ENCODE data around the gene RPN2.
A peak's percentile ranks its signal among the peaks of the same experiment; 100 is the strongest.
"Not testable (repeated sequence)": the region's sequence is repeated elsewhere in the genome, so short reads cannot be mapped to it uniquely, and the experiment has no call there.

RPN2 gene

GRCh38 chr20:37178839-37179682, at the start of gene RPN2, which contains the start of gene MROH8:
TSS of gene RPN2 (plus strand) at chr20:37179330. CDS start at chr20:37179357, 27 bp downstream.
TSS of gene MROH8 (minus strand) at chr20:37179548.
- peak; percentile 97 for DNase-seq

GRCh38 chr20:37131486-37131885, 47.6 kb upstream of the RPN2 start:
- no peak for DNase-seq

GRCh38 chr20:37133952-37134351, 45.2 kb upstream of the RPN2 start:
- DNase-seq, result no peak

DNA sequence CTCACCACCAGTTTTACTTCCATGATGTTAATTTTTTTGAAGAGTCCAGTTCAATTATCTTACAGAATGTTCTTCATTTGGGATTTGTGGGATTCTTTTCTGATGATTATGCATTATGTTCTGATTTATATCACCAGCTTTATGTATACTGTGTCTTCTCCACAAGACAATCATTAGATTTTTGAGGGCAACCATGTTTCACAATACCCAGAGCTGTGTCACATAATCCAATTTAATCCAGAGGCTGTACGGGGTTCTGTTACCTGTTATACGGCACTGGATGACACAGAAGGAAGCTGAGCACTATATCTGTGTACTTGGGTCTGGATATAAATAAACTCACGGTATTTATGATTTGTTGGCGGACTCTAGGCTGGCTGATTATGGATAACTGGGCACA, 41.6 kb upstream of the RPN2 start:
- no peak for DNase-seq

DNA sequence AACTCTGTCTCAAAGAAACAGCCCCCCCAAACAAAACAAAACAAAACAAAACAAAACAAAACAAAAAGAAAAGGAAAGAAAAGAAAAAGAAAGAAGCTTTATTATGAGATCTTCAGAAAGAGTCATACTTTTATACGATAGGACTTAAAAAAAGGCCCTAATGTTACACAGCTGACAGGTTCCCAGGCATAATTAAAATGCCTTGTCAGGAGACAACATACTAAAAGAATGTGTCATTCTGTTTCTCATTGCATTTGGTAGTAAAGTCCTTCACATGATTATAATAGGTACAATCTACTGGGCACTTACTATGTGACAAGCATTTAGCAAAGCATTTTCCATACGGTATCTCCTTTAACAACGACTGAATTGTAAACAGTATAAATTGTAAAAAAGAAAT, 36.4 kb upstream of the RPN2 start:
- DNase-seq, result no peak

GRCh38 chr20:37144856-37145404, 34.2 kb upstream of the RPN2 start:
- no peak for DNase-seq

GRCh38 chr20:37147250-37147649, 31.9 kb upstream of the RPN2 start:
- no peak for DNase-seq

- not testable (repeated sequence) for DNase-seq
These were observed 28.3 kb upstream of the RPN2 start for GRCh38 chr20:37150864-37151263.

DNA sequence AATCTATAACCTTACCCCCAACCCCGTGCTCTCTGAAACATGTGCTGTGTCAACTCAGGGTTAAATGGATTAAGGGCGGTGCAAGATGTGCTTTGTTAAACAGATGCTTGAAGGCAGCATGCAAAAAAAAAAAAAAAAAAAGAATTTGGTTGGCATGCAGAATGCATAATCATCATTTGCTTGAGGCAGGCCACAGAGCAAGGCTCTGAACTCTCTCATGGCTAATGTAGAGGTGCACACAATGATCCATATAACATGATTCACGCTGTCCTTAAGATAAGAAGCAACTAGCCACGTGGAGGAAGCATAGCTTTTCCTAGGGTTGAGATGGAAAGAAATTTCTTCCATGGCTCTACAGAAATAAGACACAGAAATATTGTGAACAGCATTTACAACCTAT, 27.6 kb upstream of the RPN2 start:
- no peak for DNase-seq

- no peak for DNase-seq
These were observed 26.8 kb upstream of the RPN2 start for GRCh38 chr20:37152284-37152683.

GRCh38 chr20:37154684-37155298, 24.3 kb upstream of the RPN2 start:
- DNase-seq, result no peak

DNA sequence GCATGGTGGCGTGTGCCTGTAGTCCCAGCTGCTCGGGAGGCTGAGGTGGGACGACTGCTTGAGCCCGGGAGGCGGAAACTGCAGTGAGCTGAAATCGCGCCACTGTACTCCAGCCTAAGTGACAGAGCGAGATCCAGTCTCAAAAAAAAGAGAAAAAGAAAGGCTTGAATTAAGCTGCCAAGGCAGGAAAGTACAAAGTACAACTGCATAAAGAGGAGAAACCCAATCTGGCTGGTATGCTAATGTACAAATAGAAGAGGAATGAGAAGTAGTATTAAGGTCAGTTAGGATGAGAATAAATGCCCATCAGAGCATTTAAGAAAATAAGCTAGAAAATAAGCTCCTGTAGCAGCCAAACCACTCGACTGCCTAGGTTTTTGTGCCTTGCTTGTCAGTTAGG, 23.1 kb upstream of the RPN2 start:
- DNase-seq, result no peak

- no peak for DNase-seq
These were observed 20.9 kb upstream of the RPN2 start for GRCh38 chr20:37158248-37158647.

DNA sequence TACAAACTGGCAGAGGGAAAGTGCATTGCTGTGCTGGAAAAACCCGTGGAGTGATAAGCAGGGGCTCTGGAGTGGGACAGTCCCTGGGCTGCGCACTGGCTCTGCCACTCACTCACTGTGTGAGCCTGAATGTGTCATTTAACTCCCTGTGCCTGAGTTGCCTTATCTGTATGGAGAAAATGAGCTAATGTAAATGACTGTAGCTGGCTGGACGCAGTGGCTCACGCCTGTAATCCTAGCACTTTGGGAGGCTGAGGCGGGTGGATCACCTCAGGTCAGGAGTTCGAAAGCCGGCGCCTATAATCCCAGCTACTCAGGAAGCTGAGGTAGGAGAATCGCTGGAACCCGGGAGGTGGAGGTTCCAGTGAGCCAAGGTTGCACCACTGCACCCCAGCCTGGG, 18.4 kb upstream of the RPN2 start:
- no peak for DNase-seq

GRCh38 chr20:37161830-37162549, 17.1 kb upstream of the RPN2 start:
- no peak for DNase-seq

DNA sequence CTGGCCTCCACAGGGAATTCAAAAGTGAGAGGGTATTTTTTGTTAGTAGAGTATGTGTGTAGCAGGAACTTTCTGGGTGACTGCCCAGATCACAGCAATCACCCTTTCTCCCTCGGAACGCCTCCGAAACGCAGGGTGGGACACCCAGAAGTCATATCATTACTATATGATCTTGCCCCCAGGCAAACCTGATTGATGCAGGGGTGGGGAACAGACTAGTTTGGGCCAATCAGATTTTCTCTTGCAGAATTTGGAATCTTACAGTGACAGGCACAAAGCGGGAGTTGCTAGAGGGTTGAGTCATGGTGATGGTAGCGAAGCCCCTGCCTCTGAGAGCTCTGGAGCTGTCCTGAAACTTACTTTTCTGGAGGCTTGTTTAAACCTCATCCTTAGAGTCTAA, 16.5 kb upstream of the RPN2 start:
- no peak for DNase-seq

- DNase-seq, result no peak
These were observed 15.1 kb upstream of the RPN2 start for GRCh38 chr20:37163832-37164554.

- no peak for DNase-seq
These were observed 14.1 kb upstream of the RPN2 start for GRCh38 chr20:37165031-37165430.

DNA sequence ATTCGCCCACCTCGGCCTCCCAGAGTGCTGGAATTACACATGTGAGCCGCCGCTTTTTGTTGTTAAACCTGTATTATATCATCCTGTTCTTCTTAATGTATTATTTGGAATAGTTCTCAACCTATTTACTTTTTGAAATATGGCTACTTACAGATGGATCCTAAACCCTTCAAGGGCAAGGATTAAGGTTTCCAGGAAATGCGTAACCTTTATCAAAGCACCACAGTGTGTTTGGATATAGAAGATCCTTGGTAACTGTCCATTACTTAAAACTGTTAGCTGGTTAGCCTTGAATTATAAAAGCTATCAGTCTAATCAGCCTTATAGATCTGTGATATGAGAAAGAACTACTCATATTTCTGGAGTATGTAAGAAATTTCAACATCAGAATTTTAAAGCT, 12.3 kb upstream of the RPN2 start:
- no peak for DNase-seq

DNA sequence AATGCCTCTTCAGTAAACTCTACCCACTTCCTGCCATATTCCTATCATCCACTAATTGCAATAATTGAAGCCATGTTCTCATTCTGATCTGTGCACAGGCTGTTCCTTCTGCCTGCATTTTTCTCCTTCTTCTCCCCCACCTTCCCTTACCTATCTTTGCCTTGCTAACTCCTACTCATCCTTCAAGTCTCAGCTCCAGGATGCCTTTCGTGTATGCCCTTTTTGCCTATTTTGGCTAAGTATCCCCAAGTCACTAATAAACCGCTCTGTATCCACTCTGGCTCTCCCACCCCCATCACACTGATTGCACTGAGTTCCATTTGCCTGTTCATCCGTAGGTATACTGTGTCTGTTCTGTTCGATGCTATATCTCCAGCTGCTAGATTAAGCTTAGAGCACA, 6.3 kb upstream of the RPN2 start:
- DNase-seq, result no peak

DNA sequence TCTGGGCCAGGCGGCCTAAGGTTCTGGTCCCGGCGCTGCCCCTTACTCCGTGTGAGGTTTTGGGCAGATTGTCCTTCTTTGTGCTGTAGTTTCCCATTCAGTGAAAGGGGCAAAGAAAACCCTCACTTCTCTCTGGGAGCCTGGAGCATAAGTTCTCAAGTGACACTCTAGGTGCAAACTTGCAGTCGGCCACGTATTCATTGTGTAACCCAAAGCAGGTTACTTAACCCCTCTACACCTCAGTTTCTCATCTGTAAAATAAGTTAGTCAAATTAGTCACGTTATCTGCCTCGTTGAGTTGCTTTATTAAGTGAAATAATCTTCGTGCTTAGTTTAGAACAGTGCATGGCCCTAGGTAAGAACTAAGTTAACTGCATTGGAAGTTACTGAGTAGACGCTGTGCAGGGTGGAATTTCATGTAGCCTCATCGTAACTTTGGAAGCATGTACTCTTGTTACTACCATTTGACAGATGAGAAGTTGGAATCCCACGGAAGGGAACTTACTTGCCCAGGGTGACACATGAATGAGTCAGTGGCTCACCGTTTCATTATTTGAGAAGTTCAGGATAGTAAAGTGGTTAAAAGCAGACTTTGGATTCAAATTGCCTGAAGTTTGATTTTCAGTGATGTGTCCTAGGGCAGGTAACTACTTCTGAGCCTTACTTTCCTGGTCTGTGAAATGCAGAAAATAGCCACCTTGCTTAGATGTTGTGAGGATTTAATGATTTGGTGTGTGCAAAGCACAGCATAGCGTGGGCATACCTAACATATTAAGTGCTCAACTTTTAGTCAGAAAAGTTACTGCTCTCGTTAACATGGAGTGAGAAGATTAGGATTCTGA, 774 bp downstream of the RPN2 start:
- no peak for DNase-seq

GRCh38 chr20:37185686-37186085, 6.6 kb downstream of the RPN2 start:
- DNase-seq, result no peak

Data from stimulated activated CD8-positive, alpha-beta memory T cell treated with anti-CD3 and anti-CD28 coated beads, Interleukin-4, amount 100 ng/mL, for 48 hours (primary cell).